H9 (cell line): ENCODE results near the gene DPEP3. TPM values are rescaled to one million over a fixed set of nuclear protein-coding genes. Genes with fewer than 3 reads are reported as not detected.
A peak's percentile ranks its signal among the peaks of the same experiment; 100 is the strongest.

Experiments used
- DNase-seq: peaks from one replicate; pipeline ENCODE4 v3.0.0-alpha.2; 2017
- H2AFZ ChIP-seq: one replicate; pipeline ENCODE4 v1.6.1; 2013; ENCODE audit warnings: mild to moderate bottlenecking, low read length, control low read depth, moderate library complexity
- H2AK5ac ChIP-seq: 2 replicates; pipeline ENCODE4 v1.6.1; 2013; ENCODE audit warnings: low read length, control low read depth, mixed read lengths; ENCODE audit not compliant: insufficient read length
- H2BK120ac ChIP-seq: one replicate; pipeline ENCODE4 v1.6.1; 2013; ENCODE audit warnings: low read depth, mild to moderate bottlenecking, low read length, control low read depth, inconsistent platforms; ENCODE audit not compliant: poor library complexity, severe bottlenecking
- H2BK12ac ChIP-seq: 2 replicates; pipeline ENCODE4 v1.6.1; 2013; ENCODE audit warnings: low read length, control low read depth, mixed read lengths, low read depth; ENCODE audit not compliant: insufficient read length
- H2BK15ac ChIP-seq: 2 replicates; pipeline ENCODE4 v1.6.1; 2013; ENCODE audit warnings: low read depth, low read length, control low read depth
- H2BK20ac ChIP-seq: one replicate; pipeline ENCODE4 v1.6.1; 2013; ENCODE audit warnings: low read depth, mild to moderate bottlenecking, low read length, control low read depth, inconsistent platforms; ENCODE audit not compliant: poor library complexity, severe bottlenecking
- H2BK5ac ChIP-seq: 2 replicates; pipeline ENCODE4 v1.6.1; 2013; ENCODE audit warnings: low read length, control low read depth, mixed read lengths; ENCODE audit not compliant: insufficient read length
- H3K14ac ChIP-seq: 2 replicates; pipeline ENCODE4 v1.6.1; 2013; ENCODE audit warnings: low read length, control low read depth; ENCODE audit not compliant: insufficient read depth
- H3K18ac ChIP-seq: 2 replicates; pipeline ENCODE4 v1.6.1; 2013; ENCODE audit warnings: low read depth, mild to moderate bottlenecking, mixed read lengths, low read length, control low read depth; ENCODE audit not compliant: insufficient read length
- H3K23ac ChIP-seq: 2 replicates; pipeline ENCODE4 v1.6.1; 2013; ENCODE audit warnings: low read length, control low read depth, mixed read lengths, low read depth; ENCODE audit not compliant: insufficient read length
- H3K23me2 ChIP-seq: 2 replicates; pipeline ENCODE4 v1.6.1; 2013; ENCODE audit warnings: low read depth, mild to moderate bottlenecking, mixed read lengths, low read length, control low read depth; ENCODE audit not compliant: insufficient read length, poor library complexity, severe bottlenecking
- H3K27ac ChIP-seq: 2 replicates; pipeline ENCODE4 v1.5.1; 2013; ENCODE audit warnings: low read length, control low read depth, mixed read lengths, low read depth; ENCODE audit not compliant: insufficient read length
- H3K27me3 ChIP-seq: 2 replicates; pipeline ENCODE4 v1.6.1; 2013; ENCODE audit warnings: low read length, control low read depth, inconsistent platforms; ENCODE audit not compliant: insufficient read depth
- H3K4ac ChIP-seq: 2 replicates; pipeline ENCODE4 v1.6.1; 2013; ENCODE audit warnings: low read depth, mild to moderate bottlenecking, control low read depth, inconsistent platforms, low read length, moderate library complexity
- H3K4me1 ChIP-seq: 2 replicates; pipeline ENCODE4 v1.6.1; 2013; ENCODE audit warnings: low read length, control low read depth, inconsistent platforms; ENCODE audit not compliant: insufficient read depth
- H3K4me2 ChIP-seq: 2 replicates; pipeline ENCODE4 v1.6.1; 2013; ENCODE audit warnings: low read length, control low read depth, mixed read lengths; ENCODE audit not compliant: insufficient read length, insufficient read depth
- H3K56ac ChIP-seq: 2 replicates; pipeline ENCODE4 v1.6.1; 2013; ENCODE audit warnings: low read depth, mild to moderate bottlenecking, mixed read lengths, low read length, control low read depth; ENCODE audit not compliant: insufficient read length
- H3K79me1 ChIP-seq: 2 replicates; pipeline ENCODE4 v1.6.1; 2013; ENCODE audit warnings: low read depth, mild to moderate bottlenecking, moderate library complexity, low read length, control low read depth, inconsistent platforms; ENCODE audit not compliant: insufficient read depth, poor library complexity, severe bottlenecking
- H3K79me2 ChIP-seq: 2 replicates; pipeline ENCODE4 v1.6.1; 2013; ENCODE audit warnings: low read length, control low read depth, inconsistent platforms; ENCODE audit not compliant: insufficient read depth
- H3K9ac ChIP-seq: 2 replicates; pipeline ENCODE4 v1.6.1; 2013; ENCODE audit warnings: low read length, control low read depth, mixed read lengths; ENCODE audit not compliant: insufficient read length; ENCODE audit errors: extremely low read depth
- H3K9me3 ChIP-seq: one replicate; pipeline ENCODE4 v1.6.1; 2013; ENCODE audit warnings: low read depth, low read length, inconsistent platforms; ENCODE audit not compliant: control insufficient read depth
- H3T11ph ChIP-seq: one replicate; pipeline ENCODE4 v1.6.1; 2013; ENCODE audit warnings: mild to moderate bottlenecking, low read length, control low read depth, inconsistent platforms
- H4K20me1 ChIP-seq: one replicate; pipeline ENCODE4 v1.6.1; 2013; ENCODE audit not compliant: control insufficient read depth, insufficient read length, insufficient read depth
- H4K5ac ChIP-seq: 2 replicates; pipeline ENCODE4 v1.6.1; 2013; ENCODE audit warnings: low read depth, mild to moderate bottlenecking, mixed read lengths, low read length, control low read depth; ENCODE audit not compliant: insufficient read length
- H4K8ac ChIP-seq: replicated peaks from 2 replicates; pipeline ENCODE4 v1.6.1; 2013; ENCODE audit warnings: low read length, control low read depth, mixed read lengths, low read depth; ENCODE audit not compliant: insufficient read length
- H4K91ac ChIP-seq: 2 replicates; pipeline ENCODE4 v1.6.1; 2013; ENCODE audit warnings: low read depth, mild to moderate bottlenecking, moderate library complexity, mixed read lengths, low read length, control low read depth; ENCODE audit not compliant: insufficient read length
- H3K27ac Mint-ChIP-seq, 3 experiments: 2 replicates in 2 of 3; 3 replicates in 1 of 3; pipeline ENCODE4 v1.8.0; 2020 to 2021; ENCODE audit warnings: mixed read lengths in 3 of 3, mild to moderate bottlenecking in 1 of 3, moderate library complexity in 1 of 3
- H3K27me3 Mint-ChIP-seq: 2 replicates; pipeline ENCODE4 v1.8.0; 2021; ENCODE audit warnings: low read depth, mild to moderate bottlenecking, moderate library complexity, mixed read lengths
- H3K36me3 Mint-ChIP-seq, 3 experiments: 2 replicates in 2 of 3; 3 replicates in 1 of 3; pipeline ENCODE4 v1.8.0; 2020 to 2021; ENCODE audit warnings: low read depth in 3 of 3, mixed read lengths in 3 of 3; ENCODE audit not compliant: insufficient read depth in 1 of 3
- H3K4me1 Mint-ChIP-seq, 2 experiments: 2 replicates each; pipeline ENCODE4 v1.8.0; 2020; ENCODE audit warnings: mixed read lengths in 2 of 2
- H3K4me3 Mint-ChIP-seq, 2 experiments: 2 replicates in 1 of 2; 3 replicates in 1 of 2; pipeline ENCODE4 v1.8.0; 2020 to 2021; ENCODE audit warnings: mild to moderate bottlenecking in 2 of 2, mixed read lengths in 2 of 2, moderate library complexity in 1 of 2
- H3K9me3 Mint-ChIP-seq, 2 experiments: 2 replicates in 1 of 2; 3 replicates in 1 of 2; pipeline ENCODE4 v1.8.0; 2020; ENCODE audit warnings: mild to moderate bottlenecking in 2 of 2, mixed read lengths in 2 of 2, moderate library complexity in 1 of 2
- CTCF ChIP-seq: fragments of 200-600 bp; sonication (generic); conservative IDR thresholded peaks from 3 replicates; pipeline ENCODE4 v1.8.0; 2021; ENCODE audit warnings: antibody characterized with exemption, mild to moderate bottlenecking
- WGBS: extraction: QIAGEN DNeasy Blood & Tissue Kit; methylation state at CpG from one replicate; pipeline ENCODE4 v1.1.7; 2013; ENCODE audit warnings: missing lambda C conversion rate, low lambda C conversion rate, mixed read lengths; ENCODE audit not compliant: insufficient read length; ENCODE audit errors: extremely low coverage; 5-methylcytosine and 5-hydroxymethylcytosine counted together
- total RNA-seq: library from RNA; stranded (reverse); gene quantifications from 2 replicates; pipeline ENCODE4 v1.2.1, GENCODE V29; 2021

The DPEP3 gene
- total RNA-seq, 1 experiment from 2014 or later = 0.68 TPM

- Histone ChIP-seq H3K27me3 (no peaks in the 10 kb centered on the region), H2BK20ac (no peak overlapping the region), H3K79me2 (peaks cover 8% of the 10 kb centered on the region; the same call in 1 of the 2 replicates), H3K23me2 (peaks cover 5% of the 10 kb centered on the region), H3K9ac (no peak overlapping the region), H2AK5ac (no peak overlapping the region), H3K18ac (no peak overlapping the region), H4K91ac (no peak overlapping the region), H3K4ac (no peak overlapping the region), H2AFZ (no peak overlapping the region), H3T11ph (no peak overlapping the region), H2BK15ac (no peak overlapping the region), H3K27ac (no peak overlapping the region), H2BK5ac (no peak overlapping the region), H4K8ac (no peak overlapping the region), H2BK12ac (no peak overlapping the region), H3K79me1 (peaks cover 4% of the 10 kb centered on the region), H3K4me1 (peaks cover 4% of the 10 kb centered on the region; the same call in 1 of the 2 replicates), H3K23ac (no peak overlapping the region), H3K4me2 (peak overlapping the region; percentile 82), H2BK120ac (no peak overlapping the region), H3K9me3 (no peaks in the 10 kb centered on the region), H3K14ac (no peak overlapping the region), H3K56ac (no peak overlapping the region), H4K5ac (no peak overlapping the region), H4K20me1 (no peaks in the 10 kb centered on the region)
- H3K36me3 Mint-ChIP-seq = peaks cover 9 to 22% (median 16%) of the 10 kb centered on the region in 3 experiments
- no peaks in the 10 kb centered on the region; the same call in 1 of the 2 replicates for H3K27me3 Mint-ChIP-seq
- WGBS = no CpG with 5 or more reads among the region's 10 CpGs
- TF ChIP-seq CTCF = no peak
- H3K4me1 Mint-ChIP-seq = peaks cover 6 to 17% of the 10 kb centered on the region in 2 experiments
- H3K9me3 Mint-ChIP-seq = no peaks in the 10 kb centered on the region; a peak in 1 of 5 replicates
- no peak for DNase-seq
- no peak overlapping the region for H3K27ac Mint-ChIP-seq
- H3K4me3 Mint-ChIP-seq = peak overlapping the region; percentile 95 to 100
Measured at GRCh38 chr16:68021490-68021889, 41.2 kb upstream of the DPEP3 start.
